GM23248 (cell line): ENCODE measurements around the gene STRIP1. TPM values are rescaled to one million over a fixed set of nuclear protein-coding genes. Genes with fewer than 3 reads are reported as not detected.

Source experiments
- DNase-seq: peaks from one replicate; pipeline ENCODE4 v3.0.0-alpha.2; 2015
- H2AFZ ChIP-seq: fragments of 200-600 bp; sonication (generic); 2 replicates; pipeline ENCODE4 v1.6.1; 2016; ENCODE audit warnings: antibody characterized with exemption
- H3F3A ChIP-seq: fragments of 200-600 bp; sonication (generic); 2 replicates; pipeline ENCODE4 v1.6.1; 2016; ENCODE audit warnings: mild to moderate bottlenecking, antibody characterized with exemption, mixed run types; ENCODE audit not compliant: insufficient read depth
- H3K27ac ChIP-seq: fragments of 200-600 bp; sonication (generic); 2 replicates; pipeline ENCODE4 v1.5.1; 2016; ENCODE audit warnings: mild to moderate bottlenecking
- H3K27me3 ChIP-seq: fragments of 200-600 bp; sonication (generic); replicated peaks from 2 replicates; pipeline ENCODE4 v1.6.1; 2016; ENCODE audit warnings: mild to moderate bottlenecking; ENCODE audit not compliant: insufficient read depth
- H3K36me3 ChIP-seq: fragments of 200-600 bp; sonication (generic); 2 replicates; pipeline ENCODE4 v1.6.1; 2016; ENCODE audit warnings: low read depth, mild to moderate bottlenecking
- H3K4me1 ChIP-seq: fragments of 200-600 bp; sonication (generic); 2 replicates; pipeline ENCODE4 v1.6.1; 2016; ENCODE audit warnings: mild to moderate bottlenecking; ENCODE audit not compliant: insufficient read depth
- H3K4me2 ChIP-seq: fragments of 200-600 bp; sonication (generic); one replicate; pipeline ENCODE4 v1.6.1; 2016; ENCODE audit warnings: mild to moderate bottlenecking; ENCODE audit not compliant: unreplicated experiment
- H3K4me3 ChIP-seq: fragments of 200-600 bp; sonication (generic); 2 replicates; pipeline ENCODE4 v1.5.1; 2016; ENCODE audit warnings: mild to moderate bottlenecking
- H3K79me2 ChIP-seq: fragments of 200-600 bp; sonication (generic); 2 replicates; pipeline ENCODE4 v1.6.1; 2016; ENCODE audit warnings: mild to moderate bottlenecking; ENCODE audit not compliant: insufficient read depth
- H3K9ac ChIP-seq: fragments of 200-600 bp; sonication (generic); 2 replicates; pipeline ENCODE4 v1.6.1; 2016; ENCODE audit warnings: mild to moderate bottlenecking
- H3K9me2 ChIP-seq: fragments of 200-600 bp; sonication (generic); 2 replicates; pipeline ENCODE4 v1.6.1; 2016; ENCODE audit warnings: mixed run types, mild to moderate bottlenecking, moderate library complexity; ENCODE audit not compliant: insufficient read depth
- H3K9me3 ChIP-seq: fragments of 200-600 bp; sonication (generic); one replicate; pipeline ENCODE4 v1.6.1; 2017; ENCODE audit warnings: low read depth
- H4K20me1 ChIP-seq: fragments of 200-600 bp; sonication (generic); 2 replicates; pipeline ENCODE4 v1.6.0; 2016; ENCODE audit not compliant: insufficient read depth
- EZH2 ChIP-seq: fragments of 200-600 bp; sonication (generic); IDR thresholded peaks from 2 replicates; pipeline ENCODE4 v1.6.1; 2018; ENCODE audit warnings: antibody characterized with exemption, mild to moderate bottlenecking; ENCODE audit not compliant: insufficient read depth, poor library complexity, severe bottlenecking
- EZH2phosphoT487 ChIP-seq: fragments of 200-600 bp; sonication (generic); IDR thresholded peaks from 2 replicates; pipeline ENCODE4 v1.6.1; 2018; ENCODE audit warnings: antibody characterized with exemption, moderate library complexity, mild to moderate bottlenecking, low read depth; ENCODE audit not compliant: insufficient read depth
- WGBS, 2 experiments: methylation state at CpG; one replicate each; pipeline ENCODE4 v1.1.6; 2015 to 2017; ENCODE audit warnings: low lambda C conversion rate in 2 of 2, low coverage in 1 of 2; ENCODE audit errors: missing lambda C conversion rate in 2 of 2; 5-methylcytosine and 5-hydroxymethylcytosine counted together
- in situ Hi-C: fragments of 300-500 bp; cut with MboI; formaldehyde crosslinking; loops from 2 replicates; pipeline ENCODE4 v1.15.0; 2020
- polyA plus RNA-seq: library from polyadenylated mRNA; unstranded; fragments of >200 nt; fragmentation: Nextera tagmentation; extraction: Ambion mirVana; gene quantifications from 2 replicates; pipeline ENCODE4 v1.2.1, GENCODE V29; 2016
- total RNA-seq: library from RNA; depleted of rRNA; stranded (reverse); fragments of >200 nt; shearing (Covaris generic); gene quantifications from 2 replicates; pipeline ENCODE4 v1.2.3, GENCODE V29; 2014

STRIP1 gene
- total and polyA plus RNA-seq, 2 experiments from 2014 or later = 24.4 to 49.9 TPM

DNA sequence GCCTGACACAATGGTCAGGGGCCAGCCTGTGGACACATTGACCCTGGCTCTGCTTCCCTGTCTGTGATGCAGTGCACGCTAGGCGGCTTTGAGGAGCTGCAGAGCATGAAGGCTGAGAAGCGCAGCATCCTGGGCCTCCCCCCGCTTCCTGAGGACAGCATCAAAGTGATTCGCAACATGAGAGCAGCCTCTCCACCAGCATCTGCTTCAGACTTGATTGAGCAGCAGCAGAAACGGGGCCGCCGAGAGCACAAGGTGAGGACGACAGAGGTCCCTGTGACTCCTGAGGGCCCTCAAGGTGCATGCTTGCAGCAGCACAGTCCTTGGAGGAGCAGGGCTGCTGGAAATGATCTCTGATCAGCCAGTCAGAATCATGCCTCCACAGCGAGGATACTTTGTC lies 8.6 kb downstream of the STRIP1 start:
- Histone ChIP-seq H3K9me2 (no peaks in the 10 kb centered on the region), H3K36me3 (peaks cover 84% of the 10 kb centered on the region), H3K4me2 (no peak overlapping the region), H3K27me3 (no peaks in the 10 kb centered on the region), H4K20me1 (no peaks in the 10 kb centered on the region), H3K27ac (no peak overlapping the region), H3K9ac (no peak overlapping the region), H2AFZ (no peak overlapping the region), H3F3A (peaks cover 6% of the 10 kb centered on the region), H3K4me1 (no peaks in the 10 kb centered on the region), H3K79me2 (peaks cover 21% of the 10 kb centered on the region), H3K9me3 (no peaks in the 10 kb centered on the region), H3K4me3 (no peak overlapping the region)
- WGBS, 2 experiments = 97 to 99% methylated on average over 10 of the region's 10 CpGs
- DNase-seq = no peak
- TF ChIP-seq EZH2 = no peak
- no peak for TF ChIP-seq EZH2phosphoT487
- in situ Hi-C loops = no loop called here

DNA sequence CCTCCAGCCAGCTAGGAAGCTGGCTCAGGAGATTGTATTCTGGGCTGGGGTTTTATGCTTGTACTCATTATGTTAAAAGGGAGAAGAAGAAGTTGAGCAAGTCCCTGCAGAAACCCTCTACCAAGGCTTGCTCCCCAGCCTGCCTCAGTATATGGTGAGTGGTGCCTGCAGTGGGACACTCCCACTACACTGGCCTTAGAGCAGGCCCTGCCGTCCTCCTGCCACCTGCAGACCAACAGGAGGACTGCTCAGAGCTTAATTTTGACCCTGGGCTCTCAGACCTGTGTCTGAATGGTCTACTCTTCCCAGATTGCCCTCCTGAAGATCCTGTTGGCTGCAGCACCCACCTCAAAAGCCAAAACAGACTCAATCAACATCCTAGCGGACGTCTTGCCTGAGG lies 13.0 kb downstream of the STRIP1 start:
- Histone ChIP-seq H3K9me2 (no peaks in the 10 kb centered on the region), H3K9ac (no peak overlapping the region), H3K79me2 (no peaks in the 10 kb centered on the region), H3K4me2 (no peak overlapping the region), H3K36me3 (peaks cover 64% of the 10 kb centered on the region), H3F3A (peaks cover 43% of the 10 kb centered on the region), H3K4me3 (no peak overlapping the region), H3K27ac (no peak overlapping the region), H3K27me3 (no peaks in the 10 kb centered on the region), H3K4me1 (peaks cover 28% of the 10 kb centered on the region), H4K20me1 (no peaks in the 10 kb centered on the region), H2AFZ (no peak overlapping the region), H3K9me3 (no peaks in the 10 kb centered on the region)
- no peak for TF ChIP-seq EZH2
- TF ChIP-seq EZH2phosphoT487 = no peak
- 69 to 76% methylated on average over 3 of the region's 3 CpGs for WGBS, 2 experiments
- in situ Hi-C loops = no loop called here
- DNase-seq = no peak

GRCh38 chr1:110048240-110048639 lies 13.8 kb downstream of the STRIP1 start:
- Histone ChIP-seq H3K27ac (no peak overlapping the region), H3F3A (peaks cover 43% of the 10 kb centered on the region), H3K27me3 (no peaks in the 10 kb centered on the region), H3K9ac (no peak overlapping the region), H4K20me1 (no peaks in the 10 kb centered on the region), H3K4me2 (no peak overlapping the region), H3K79me2 (no peaks in the 10 kb centered on the region), H3K4me1 (peaks cover 28% of the 10 kb centered on the region), H3K4me3 (no peak overlapping the region), H3K36me3 (peaks cover 67% of the 10 kb centered on the region), H3K9me3 (no peaks in the 10 kb centered on the region), H3K9me2 (no peaks in the 10 kb centered on the region), H2AFZ (no peak overlapping the region)
- WGBS, 2 experiments = 90 to 95% methylated on average over 5 of the region's 5 CpGs
- TF ChIP-seq EZH2phosphoT487 = no peak
- TF ChIP-seq EZH2 = no peak
- no peak for DNase-seq
- in situ Hi-C loops = no loop called here

DNA sequence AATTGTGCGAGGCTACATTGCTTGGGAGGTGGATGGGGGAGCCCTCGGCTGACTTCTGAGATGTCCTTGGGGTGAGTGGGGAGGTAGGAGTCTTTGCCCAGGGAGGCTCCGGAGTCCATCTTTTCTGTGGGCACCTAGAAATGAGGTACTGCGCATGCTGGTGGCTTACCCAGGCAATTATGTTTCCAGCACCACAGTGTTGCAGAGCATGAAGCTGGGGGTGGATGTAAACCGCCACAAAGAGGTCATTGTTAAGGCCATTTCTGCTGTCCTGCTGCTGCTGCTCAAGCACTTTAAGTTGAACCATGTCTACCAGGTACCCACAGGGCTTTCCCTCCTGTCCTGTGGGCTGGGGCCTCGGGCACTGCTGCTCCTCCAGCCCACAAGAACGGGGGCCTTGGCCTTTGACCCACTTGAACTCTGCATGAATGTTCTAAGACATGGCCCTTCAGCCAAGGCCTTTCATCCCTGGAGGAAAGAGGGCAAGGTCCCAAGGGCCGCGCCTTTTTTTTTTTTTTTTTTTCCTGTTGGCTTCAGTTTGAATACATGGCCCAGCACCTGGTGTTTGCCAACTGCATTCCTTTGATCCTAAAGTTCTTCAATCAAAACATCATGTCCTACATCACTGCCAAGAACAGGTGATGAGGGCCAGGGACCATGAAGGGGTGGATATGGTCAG lies 14.6 kb downstream of the STRIP1 start:
- Histone ChIP-seq H3K9me3 (no peaks in the 10 kb centered on the region), H3K4me3 (no peak overlapping the region), H3K4me1 (peaks cover 30% of the 10 kb centered on the region), H3K36me3 (peaks cover 66% of the 10 kb centered on the region), H4K20me1 (no peaks in the 10 kb centered on the region), H3K9me2 (no peaks in the 10 kb centered on the region), H3K4me2 (no peak overlapping the region), H3K27me3 (no peaks in the 10 kb centered on the region), H3K79me2 (no peaks in the 10 kb centered on the region), H3F3A (peaks cover 43% of the 10 kb centered on the region), H3K9ac (no peak overlapping the region), H3K27ac (no peak overlapping the region), H2AFZ (no peak overlapping the region)
- no peak for TF ChIP-seq EZH2
- no peak for TF ChIP-seq EZH2phosphoT487
- no peak for DNase-seq
- in situ Hi-C loops = no loop called here
- WGBS, 2 experiments = 80 to 83% methylated on average over 9 of the region's 9 CpGs
